Measurements from ENCODE around the gene TTC9B.

TTC9B gene

DNA sequence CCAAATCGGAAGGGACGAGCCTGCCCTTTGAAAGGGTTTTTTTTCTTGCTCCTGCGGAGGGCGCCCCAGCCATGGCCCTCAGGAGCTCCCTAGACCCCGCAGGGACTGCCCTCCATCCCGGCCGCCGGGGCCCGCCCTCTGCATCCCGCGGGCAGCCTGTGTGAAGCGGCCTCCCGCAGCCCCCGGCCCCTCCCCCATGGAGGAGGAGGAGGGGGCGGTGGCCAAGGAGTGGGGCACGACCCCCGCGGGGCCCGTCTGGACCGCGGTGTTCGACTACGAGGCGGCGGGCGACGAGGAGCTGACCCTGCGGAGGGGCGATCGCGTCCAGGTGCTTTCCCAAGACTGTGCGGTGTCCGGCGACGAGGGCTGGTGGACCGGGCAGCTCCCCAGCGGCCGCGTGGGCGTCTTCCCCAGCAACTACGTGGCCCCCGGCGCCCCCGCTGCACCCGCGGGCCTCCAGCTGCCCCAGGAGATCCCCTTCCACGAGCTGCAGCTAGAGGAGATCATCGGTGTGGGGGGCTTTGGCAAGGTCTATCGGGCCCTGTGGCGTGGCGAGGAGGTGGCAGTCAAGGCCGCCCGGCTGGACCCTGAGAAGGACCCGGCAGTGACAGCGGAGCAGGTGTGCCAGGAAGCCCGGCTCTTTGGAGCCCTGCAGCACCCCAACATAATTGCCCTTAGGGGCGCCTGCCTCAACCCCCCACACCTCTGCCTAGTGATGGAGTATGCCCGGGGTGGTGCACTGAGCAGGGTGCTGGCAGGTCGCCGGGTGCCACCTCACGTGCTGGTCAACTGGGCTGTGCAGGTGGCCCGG, 26.1 kb downstream of the TTC9B start:
- peak; percentile 34 for TF ChIP-seq CTCF (conservative IDR thresholded peaks at IDR 0.05)
- H3K27ac ChIP-seq = peak overlapping the region; percentile 78; the same call in 1 of the 2 replicates

- peak within 1 kb of the TSS; percentile 78 for H3K27ac ChIP-seq
- no peak for TF ChIP-seq CTCF (conservative IDR thresholded peaks at IDR 0.05)
These were observed 27.0 kb downstream of the TTC9B start, which contains the start of gene MAP3K10 for GRCh38 chr19:40190891-40191835. MAP3K10 (plus strand) TSS chr19:40191426; CDS start chr19:40192032, 606 bp downstream.

DNA sequence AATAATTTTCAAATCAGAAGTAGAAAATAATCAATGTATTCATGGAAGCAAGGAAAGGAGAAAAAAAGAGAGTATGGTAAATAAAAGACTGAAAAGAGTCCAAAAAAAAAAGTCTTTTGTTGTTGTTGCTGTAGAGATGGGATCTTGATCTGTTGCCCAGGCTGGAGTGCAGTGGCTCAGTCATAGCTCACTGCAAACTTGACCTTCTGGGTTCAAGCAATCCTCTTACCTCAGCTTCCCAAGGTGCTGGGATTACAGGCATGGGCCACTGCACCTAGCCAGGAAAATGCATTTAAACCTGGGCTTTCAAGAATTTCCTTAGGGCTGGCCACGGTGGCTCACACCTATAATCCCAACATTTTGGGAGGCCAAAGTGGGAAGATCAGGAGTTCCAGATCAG, 33.9 kb downstream of the TTC9B start:
- no peak for TF ChIP-seq CTCF (conservative IDR thresholded peaks at IDR 0.05)
- H3K27ac ChIP-seq = no peak overlapping the region

- H3K27ac ChIP-seq = no peak overlapping the region
- TF ChIP-seq CTCF (conservative IDR thresholded peaks at IDR 0.05) = no peak
These were observed 39.4 kb downstream of the TTC9B start for GRCh38 chr19:40178756-40179155.

GRCh38 chr19:40177286-40178070, 40.7 kb downstream of the TTC9B start:
- H3K27ac ChIP-seq = no peak overlapping the region
- TF ChIP-seq CTCF (conservative IDR thresholded peaks at IDR 0.05) = no peak

DNA sequence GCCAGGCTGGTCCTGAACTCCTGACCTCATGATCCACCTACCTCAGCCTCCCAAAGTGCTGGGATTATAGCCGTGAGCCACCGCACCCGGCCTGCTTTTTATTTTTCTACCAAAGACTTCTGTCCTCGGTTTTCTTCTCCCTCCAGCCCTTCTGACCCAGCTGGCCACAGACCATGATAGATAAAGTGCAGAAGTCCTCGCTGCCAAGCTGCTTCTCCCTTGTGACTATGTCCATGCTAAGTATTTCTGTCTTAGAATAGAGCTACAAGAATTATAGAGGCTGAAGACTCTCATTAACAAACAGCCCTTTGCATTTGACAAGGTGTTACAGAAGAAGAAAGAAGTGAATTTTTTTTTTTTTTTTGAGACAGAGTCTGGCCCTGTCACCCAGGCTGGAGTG, 42.4 kb downstream of the TTC9B start:
- no peak for TF ChIP-seq CTCF (conservative IDR thresholded peaks at IDR 0.05)
- H3K27ac ChIP-seq = no peak overlapping the region

Measured in VCaP (cell line).